Smooth muscle cell of the coronary artery (primary cell): ENCODE results near the gene KCNK3. TPM values are rescaled to one million over a fixed set of nuclear protein-coding genes. Genes with fewer than 3 reads are reported as not detected.

ENCODE experiments used
- total RNA-seq: library from RNA; depleted of rRNA; stranded (reverse); fragments of >200 nt; gene quantifications from 2 replicates; pipeline ENCODE4 v1.2.3, GENCODE V29; 2014; ENCODE audit warnings: low replicate concordance

KCNK3 gene
- 0.23 and 1.1 TPM in 2 replicates for total RNA-seq

DNA sequence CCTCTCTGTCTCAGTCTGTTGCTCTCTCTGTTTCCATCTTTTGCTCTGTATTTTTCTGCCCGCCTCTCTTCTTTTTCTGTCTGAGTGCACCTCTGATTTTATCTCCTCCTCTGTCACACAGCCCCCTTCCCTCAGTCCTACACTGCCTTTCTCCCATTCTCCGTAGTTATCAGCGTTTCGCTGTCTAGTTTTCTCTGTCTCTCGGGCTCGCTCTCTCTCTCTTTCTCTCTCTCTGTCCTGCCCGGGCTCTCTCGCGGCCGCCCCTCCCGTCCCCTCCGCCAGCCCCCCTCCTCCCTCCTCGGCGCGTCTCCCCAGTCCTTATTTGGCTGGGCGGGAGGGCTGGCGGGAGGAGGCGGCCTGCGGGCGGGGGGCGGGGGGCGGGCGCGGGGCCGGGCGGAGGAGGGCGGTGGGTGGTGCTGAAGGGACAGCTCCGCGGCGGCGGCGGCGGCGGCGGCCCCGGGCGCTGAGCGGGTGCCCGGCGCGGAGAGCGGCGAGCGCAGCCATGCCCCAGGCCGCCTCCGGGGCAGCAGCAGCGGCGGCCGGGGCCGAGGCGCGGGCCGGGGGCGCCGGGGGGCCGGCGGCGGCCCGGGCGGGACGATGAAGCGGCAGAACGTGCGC is at the start of gene KCNK3:
KCNK3 (plus strand) TSS at position 444 of the 618 bp plus-strand sequence; CDS start at position 598, 154 bp downstream.

GRCh38 chr2:26764078-26764887 is 71.8 kb downstream of the KCNK3 start, which contains the start of gene SLC35F6:
Gene SLC35F6 (plus strand): TSS chr2:26764284. CDS start chr2:26764350, 66 bp downstream.

Other genes with a start within 250 kb of the KCNK3 start
- gene OTOF, start 214.6 kb upstream of the KCNK3 start, total RNA-seq = under 0.01 TPM in 1 of 2 replicates, not detected in the other
- not detected in 2 replicates for gene CIB4, start 51.4 kb upstream of the KCNK3 start, total RNA-seq
- 21.4 and 30.4 TPM in 2 replicates for gene SLC35F6, start 71.6 kb downstream of the KCNK3 start, total RNA-seq
- 0.47 and 2.9 TPM in 2 replicates for gene CENPA, start 93.3 kb downstream of the KCNK3 start, total RNA-seq
- gene DPYSL5, start 155.4 kb downstream of the KCNK3 start, total RNA-seq = not detected in 2 replicates